GM12892 (cell line): ENCODE results near the gene ADAM29. TPM values are rescaled to one million over a fixed set of nuclear protein-coding genes. Genes with fewer than 3 reads are reported as not detected.
"Not testable (repeated sequence)": the region's sequence is repeated elsewhere in the genome, so short reads cannot be mapped to it uniquely, and the experiment has no call there.

Experiments
- DNase-seq: peaks from one replicate; pipeline ENCODE4 v3.0.0; 2011; ENCODE audit not compliant: insufficient read length
- FAIRE-seq: peaks from 2 replicates; lab custom pipeline; 2011; peaks lifted over from hg19 to GRCh38; lab: Jason Lieb, UNC
- POLR2A ChIP-seq: IDR thresholded peaks from 2 replicates; pipeline ENCODE4 v1.6.1; 2011; ENCODE audit warnings: low read depth, low read length, control low read depth
- POLR2AphosphoS5 ChIP-seq: IDR thresholded peaks from 2 replicates; pipeline ENCODE4 v1.6.1; 2011; ENCODE audit warnings: low read depth, low read length, control low read depth
- TAF1 ChIP-seq: IDR thresholded peaks from 2 replicates; pipeline ENCODE4 v1.6.1; 2011; ENCODE audit warnings: low read depth, mild to moderate bottlenecking, control low read depth, low read length, borderline replicate concordance
- polyA plus RNA-seq: library from polyadenylated mRNA; unstranded; fragments of >200 nt; gene quantifications from one replicate; pipeline ENCODE4 v1.2.1, GENCODE V29; 2012; ENCODE audit warnings: missing spikeins, inconsistent platforms; ENCODE audit not compliant: missing spikeins

ADAM29 gene
- not detected for polyA plus RNA-seq

GRCh38 chr4:174918058-174918457, at the start of gene ADAM29:
TSS of gene ADAM29 (plus strand) at chr4:174918358. CDS start at chr4:174975526, 57,168 bp downstream.
- no peak for DNase-seq
- FAIRE-seq, result no peak
- no peak for TF ChIP-seq TAF1
- TF ChIP-seq POLR2AphosphoS5, result no peak
- no peak for TF ChIP-seq POLR2A

- TF ChIP-seq POLR2A, result no peak
- no peak for TF ChIP-seq POLR2AphosphoS5
- no peak for TF ChIP-seq TAF1
- no peak for FAIRE-seq
- no peak for DNase-seq
Measured at GRCh38 chr4:174869339-174869738, 48.8 kb upstream of the ADAM29 start.

- FAIRE-seq (no peak), DNase-seq (no peak)
- TF ChIP-seq POLR2AphosphoS5 (no peak), POLR2A (no peak), TAF1 (no peak)
Measured at GRCh38 chr4:174870311-174870710, 47.8 kb upstream of the ADAM29 start.

GRCh38 chr4:174871407-174871806, 46.8 kb upstream of the ADAM29 start:
- no peak for DNase-seq
- no peak for FAIRE-seq
- no peak for TF ChIP-seq POLR2AphosphoS5
- no peak for TF ChIP-seq TAF1
- TF ChIP-seq POLR2A, result no peak

GRCh38 chr4:174873146-174873545, 45.0 kb upstream of the ADAM29 start:
- not testable (repeated sequence) for FAIRE-seq, DNase-seq

GRCh38 chr4:174873931-174874330, 44.2 kb upstream of the ADAM29 start:
- no peak for TF ChIP-seq POLR2AphosphoS5
- TF ChIP-seq TAF1, result no peak
- no peak for TF ChIP-seq POLR2A
- DNase-seq (no peak), FAIRE-seq (no peak)

- FAIRE-seq (no peak), DNase-seq (no peak)
- TF ChIP-seq TAF1, result no peak
- TF ChIP-seq POLR2AphosphoS5, result no peak
- no peak for TF ChIP-seq POLR2A
Measured at GRCh38 chr4:174874898-174875297, 43.3 kb upstream of the ADAM29 start.

- TF ChIP-seq POLR2A, result no peak
- TF ChIP-seq TAF1, result no peak
- TF ChIP-seq POLR2AphosphoS5, result no peak
- FAIRE-seq, result no peak
- DNase-seq, result no peak
Measured at GRCh38 chr4:174880001-174880400, 38.2 kb upstream of the ADAM29 start.

GRCh38 chr4:174882317-174882992, 35.7 kb upstream of the ADAM29 start:
- DNase-seq, result no peak
- TF ChIP-seq POLR2A (no peak), POLR2AphosphoS5 (no peak), TAF1 (no peak)
- FAIRE-seq, result no peak

- DNase-seq, result no peak
Measured at GRCh38 chr4:174907508-174907907, 10.7 kb upstream of the ADAM29 start.

GRCh38 chr4:174910271-174910670, 7.9 kb upstream of the ADAM29 start:
- DNase-seq (no peak), FAIRE-seq (peak; percentile 53)
- TF ChIP-seq POLR2A (no peak), POLR2AphosphoS5 (no peak), TAF1 (no peak)

More at GRCh38 chr4:174907508-174907907, 10.7 kb upstream of the ADAM29 start:
- FAIRE-seq, result no peak
- TF ChIP-seq TAF1 (no peak), POLR2AphosphoS5 (no peak), POLR2A (no peak)

- no peak for DNase-seq
- FAIRE-seq, result peak; percentile 46
- TF ChIP-seq TAF1, result no peak
- no peak for TF ChIP-seq POLR2AphosphoS5
- TF ChIP-seq POLR2A, result no peak
Measured at GRCh38 chr4:174912919-174913543, 5.1 kb upstream of the ADAM29 start.
